Measurements from ENCODE around the gene PRDM12.
"Not testable (repeated sequence)": the region's sequence is repeated elsewhere in the genome, so short reads cannot be mapped to it uniquely, and the experiment has no call there.

The PRDM12 gene

GRCh38 chr9:130677252-130677651 lies 12.9 kb downstream of the PRDM12 start:
- H3K9me3 Mint-ChIP-seq, result no peaks in the 10 kb centered on the region

GRCh38 chr9:130680836-130681768 lies 16.7 kb downstream of the PRDM12 start:
- Mint-ChIP-seq H3K4me3 (peak overlapping the region; percentile 61), H3K27me3 (ENCODE audit: low read depth, poor library complexity) (peaks cover 72% of the 10 kb centered on the region), H3K4me1 (peaks cover 6% of the 10 kb centered on the region), H3K27ac (no peak overlapping the region), H3K36me3 (ENCODE audit: low read depth) (no peaks in the 10 kb centered on the region), H3K9me3 (peaks cover 11% of the 10 kb centered on the region)
- peak; percentile 81 for DNase-seq
- TF ChIP-seq CTCF (IDR thresholded peaks at IDR 0.05), result no peak

More at GRCh38 chr9:130677252-130677651, 12.9 kb downstream of the PRDM12 start:
- no peak for DNase-seq
- H3K27ac Mint-ChIP-seq, result no peak overlapping the region
- H3K4me3 Mint-ChIP-seq, result no peak overlapping the region
- H3K27me3 Mint-ChIP-seq (ENCODE audit: low read depth, poor library complexity), result peaks cover 80% of the 10 kb centered on the region
- H3K36me3 Mint-ChIP-seq (ENCODE audit: low read depth), result no peaks in the 10 kb centered on the region
- H3K4me1 Mint-ChIP-seq, result peaks cover 11% of the 10 kb centered on the region
- no peak for TF ChIP-seq CTCF (IDR thresholded peaks at IDR 0.05)

GRCh38 chr9:130681769-130682420 lies 17.5 kb downstream of the PRDM12 start:
- peak overlapping the region; percentile 85 for H3K4me3 Mint-ChIP-seq
- H3K9me3 Mint-ChIP-seq, result peaks cover 11% of the 10 kb centered on the region
- no peak overlapping the region for H3K27ac Mint-ChIP-seq
- H3K36me3 Mint-ChIP-seq (ENCODE audit: low read depth), result no peaks in the 10 kb centered on the region
- H3K27me3 Mint-ChIP-seq (ENCODE audit: low read depth, poor library complexity), result peaks cover 67% of the 10 kb centered on the region
- peaks cover 6% of the 10 kb centered on the region for H3K4me1 Mint-ChIP-seq
- no peak for TF ChIP-seq CTCF (IDR thresholded peaks at IDR 0.05)
- no peak for DNase-seq

- Mint-ChIP-seq H3K4me1 (peaks cover 8% of the 10 kb centered on the region), H3K9me3 (peaks cover 11% of the 10 kb centered on the region), H3K36me3 (ENCODE audit: low read depth) (no peaks in the 10 kb centered on the region), H3K4me3 (peak overlapping the region; percentile 85), H3K27ac (no peak overlapping the region), H3K27me3 (ENCODE audit: low read depth, poor library complexity) (peaks cover 62% of the 10 kb centered on the region)
- TF ChIP-seq CTCF (IDR thresholded peaks at IDR 0.05), result peak; percentile 87
- peak; percentile 82 for DNase-seq
Observed at GRCh38 chr9:130682421-130683121, 18.2 kb downstream of the PRDM12 start.

GRCh38 chr9:130685104-130685503 lies 20.7 kb downstream of the PRDM12 start:
- H3K4me3 Mint-ChIP-seq, result no peak overlapping the region
- no peak for TF ChIP-seq CTCF (IDR thresholded peaks at IDR 0.05)
- no peak for DNase-seq
- no peaks in the 10 kb centered on the region for H3K36me3 Mint-ChIP-seq (ENCODE audit: low read depth)
- peaks cover 43% of the 10 kb centered on the region for H3K27me3 Mint-ChIP-seq (ENCODE audit: low read depth, poor library complexity)
- H3K4me1 Mint-ChIP-seq, result peaks cover 20% of the 10 kb centered on the region
- no peak overlapping the region for H3K27ac Mint-ChIP-seq
- H3K9me3 Mint-ChIP-seq, result peaks cover 11% of the 10 kb centered on the region

- not testable (repeated sequence) for DNase-seq; H3K27ac Mint-ChIP-seq; H3K36me3 Mint-ChIP-seq (ENCODE audit: low read depth); H3K4me3 Mint-ChIP-seq
- peaks cover 34% of the 10 kb centered on the region for H3K27me3 Mint-ChIP-seq (ENCODE audit: low read depth, poor library complexity)
- H3K9me3 Mint-ChIP-seq, result peaks cover 11% of the 10 kb centered on the region
- H3K4me1 Mint-ChIP-seq, result peaks cover 26% of the 10 kb centered on the region
Observed at GRCh38 chr9:130685945-130686344, 21.6 kb downstream of the PRDM12 start.
